Subcutaneous adipose tissue (tissue), 4 donors: Measurements from ENCODE around the gene CXCL10. TPM values are rescaled to one million over a fixed set of nuclear protein-coding genes. Genes with fewer than 3 reads are reported as not detected.

Experiments used
- total RNA-seq, 4 donors: library from RNA; depleted of rRNA; stranded (reverse); fragments of >200 nt; gene quantifications; one replicate each; pipeline ENCODE4 v1.1.0, GENCODE V29; 2016
- TF ChIP-seq, protein P1 (sequence below): fragments of 450-650 bp; IDR thresholded peaks from one replicate; pipeline ENCODE4 v1.5.1; 2016; ENCODE audit warnings: low read depth, mild to moderate bottlenecking, control low read depth, antibody characterized with exemption, moderate library complexity

The CXCL10 gene
- total RNA-seq, 4 donors from 2014 or later, result 2.6 TPM; not detected in 3

DNA sequence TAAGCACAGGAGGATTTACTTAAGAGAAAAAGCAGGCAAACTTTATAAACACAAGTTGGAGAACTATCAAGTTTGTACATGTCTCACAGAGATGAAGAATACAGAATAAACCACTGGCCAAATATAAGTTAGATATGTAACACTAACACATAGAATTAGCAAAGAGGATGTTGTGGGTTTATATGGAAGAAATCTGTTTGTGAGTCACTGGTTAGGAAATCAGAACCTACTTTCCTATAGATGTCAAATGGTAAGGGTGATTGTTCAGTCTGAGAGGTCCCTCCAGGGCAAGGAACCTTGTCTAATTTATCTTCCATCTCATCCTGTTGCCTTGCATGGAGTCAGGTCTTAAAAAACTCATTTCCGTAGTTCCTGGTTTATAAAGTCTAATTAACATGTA lies 36.5 kb upstream of the CXCL10 start:
- TF ChIP-seq, protein P1, sequence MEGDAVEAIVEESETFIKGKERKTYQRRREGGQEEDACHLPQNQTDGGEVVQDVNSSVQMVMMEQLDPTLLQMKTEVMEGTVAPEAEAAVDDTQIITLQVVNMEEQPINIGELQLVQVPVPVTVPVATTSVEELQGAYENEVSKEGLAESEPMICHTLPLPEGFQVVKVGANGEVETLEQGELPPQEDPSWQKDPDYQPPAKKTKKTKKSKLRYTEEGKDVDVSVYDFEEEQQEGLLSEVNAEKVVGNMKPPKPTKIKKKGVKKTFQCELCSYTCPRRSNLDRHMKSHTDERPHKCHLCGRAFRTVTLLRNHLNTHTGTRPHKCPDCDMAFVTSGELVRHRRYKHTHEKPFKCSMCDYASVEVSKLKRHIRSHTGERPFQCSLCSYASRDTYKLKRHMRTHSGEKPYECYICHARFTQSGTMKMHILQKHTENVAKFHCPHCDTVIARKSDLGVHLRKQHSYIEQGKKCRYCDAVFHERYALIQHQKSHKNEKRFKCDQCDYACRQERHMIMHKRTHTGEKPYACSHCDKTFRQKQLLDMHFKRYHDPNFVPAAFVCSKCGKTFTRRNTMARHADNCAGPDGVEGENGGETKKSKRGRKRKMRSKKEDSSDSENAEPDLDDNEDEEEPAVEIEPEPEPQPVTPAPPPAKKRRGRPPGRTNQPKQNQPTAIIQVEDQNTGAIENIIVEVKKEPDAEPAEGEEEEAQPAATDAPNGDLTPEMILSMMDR, result no peak

DNA sequence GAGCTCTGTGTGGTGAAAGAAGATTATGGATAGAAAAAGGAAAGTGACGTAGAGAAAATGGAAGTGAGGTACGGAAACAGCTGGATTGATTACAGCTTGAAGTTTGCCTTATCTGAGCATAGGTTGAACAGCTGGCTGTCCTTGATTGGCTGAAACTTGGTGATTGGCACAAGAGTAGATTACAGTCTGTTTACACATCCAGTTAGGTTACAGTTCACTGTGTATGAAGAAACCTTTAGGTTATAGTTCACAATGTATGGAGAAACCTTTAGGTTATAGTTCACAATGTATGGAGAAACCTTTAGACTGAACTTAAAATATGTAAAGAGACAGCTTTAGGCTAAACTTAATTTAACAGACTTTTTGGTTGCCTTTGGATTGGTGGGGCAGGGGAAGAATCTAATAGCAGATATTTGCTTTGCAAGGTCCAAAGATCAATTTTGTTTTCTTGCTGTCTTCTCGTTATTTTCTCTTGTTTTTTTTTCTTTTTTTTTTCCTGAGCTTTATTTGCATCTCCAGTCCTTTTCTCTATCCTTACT lies 35.7 kb upstream of the CXCL10 start:
- TF ChIP-seq, protein P1, result no peak

DNA sequence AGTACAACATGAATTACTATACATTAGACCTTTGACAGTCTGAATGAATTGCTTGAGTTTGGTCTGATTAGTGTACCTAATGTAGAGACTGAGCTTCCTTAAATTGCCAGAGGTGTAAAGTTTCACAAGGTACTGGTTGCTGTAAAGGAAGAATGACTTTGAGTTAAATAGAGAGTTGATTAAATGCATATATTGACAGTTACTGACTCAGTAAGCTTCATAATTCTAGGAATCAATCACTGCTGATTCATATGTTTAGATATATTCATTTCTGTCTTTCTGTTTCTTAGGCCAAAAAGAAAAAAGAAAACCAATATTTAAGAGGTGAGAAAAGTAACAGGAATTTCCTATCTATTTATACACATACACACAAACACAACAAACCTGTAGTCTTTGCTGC lies 35.0 kb upstream of the CXCL10 start:
- TF ChIP-seq, protein P1, result no peak

DNA sequence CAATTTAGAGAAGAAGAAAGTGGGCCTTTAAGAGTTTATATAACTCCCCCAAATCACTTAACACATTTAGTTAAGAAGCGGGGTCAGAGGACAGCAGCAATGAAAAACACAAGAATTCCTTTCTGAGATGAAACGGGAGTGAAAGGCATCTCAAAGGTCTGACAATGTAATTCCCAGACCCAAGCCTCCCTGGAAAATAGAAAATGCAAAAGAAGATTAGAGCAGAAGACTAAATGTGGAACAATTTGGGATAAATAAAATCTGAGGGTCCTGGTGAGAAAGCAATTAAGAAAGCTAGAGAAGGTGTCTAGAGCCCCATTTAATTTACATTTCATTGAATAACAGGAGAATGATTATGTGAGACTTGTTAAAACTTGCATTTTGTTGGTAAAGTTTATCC lies 32.1 kb upstream of the CXCL10 start:
- TF ChIP-seq, protein P1, result no peak

DNA sequence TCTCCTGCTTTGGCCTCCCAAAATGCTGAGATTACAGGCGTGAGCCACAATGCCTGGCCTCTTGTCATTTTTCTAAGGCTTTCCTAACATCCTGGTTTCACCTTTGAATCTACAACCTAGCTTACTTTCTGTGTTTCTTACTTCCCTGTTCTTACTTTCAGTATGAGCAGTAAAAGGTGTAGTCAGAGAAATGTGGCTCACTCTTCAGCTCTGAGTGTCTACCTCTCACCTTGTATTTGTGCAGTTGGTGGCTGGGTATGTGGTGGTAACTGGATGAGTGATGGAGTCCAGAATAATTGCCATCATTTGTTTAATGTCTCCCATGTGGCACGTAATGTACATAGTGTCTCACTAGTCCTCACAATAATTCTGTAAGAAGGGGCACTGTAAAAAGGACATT lies 31.7 kb upstream of the CXCL10 start:
- TF ChIP-seq, protein P1, result no peak

DNA sequence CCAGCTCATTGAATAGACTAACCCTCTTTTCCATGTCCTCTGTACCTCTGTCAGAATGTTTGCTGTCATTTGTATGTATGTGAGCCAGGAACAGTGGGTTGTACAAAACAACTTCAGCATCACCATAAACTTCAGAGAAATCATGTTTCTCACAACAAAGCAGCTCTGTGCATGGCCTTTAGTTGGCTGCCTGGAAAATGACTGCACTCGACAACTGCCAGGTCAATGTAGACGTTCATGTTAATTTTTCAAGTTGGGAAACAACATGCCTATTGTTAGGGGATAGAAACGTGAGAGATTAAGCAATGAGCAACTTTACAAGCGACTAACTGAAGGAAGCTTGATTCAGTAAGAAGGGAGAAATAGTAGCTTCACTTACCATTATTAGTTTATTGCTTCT lies 30.4 kb upstream of the CXCL10 start:
- TF ChIP-seq, protein P1, result no peak

DNA sequence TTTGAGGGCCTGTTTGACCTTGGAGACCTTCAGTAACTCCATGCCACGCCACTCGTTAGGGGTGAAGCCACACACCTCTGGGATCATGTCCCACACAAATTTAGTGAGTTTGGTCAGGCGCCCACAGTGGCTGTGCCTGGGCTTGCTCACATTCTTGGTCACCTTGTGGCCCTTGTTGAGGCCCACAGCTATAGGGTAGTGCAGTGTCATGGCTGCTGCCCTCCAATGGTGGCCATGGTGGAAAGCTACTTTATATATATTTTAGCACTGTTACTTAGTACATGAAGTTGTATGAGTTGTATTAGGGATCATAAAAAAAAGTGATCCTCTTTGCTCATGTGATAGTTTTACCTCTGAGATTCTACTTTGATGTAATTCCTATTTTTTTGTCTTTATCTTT lies 13.6 kb upstream of the CXCL10 start:
- TF ChIP-seq, protein P1, result no peak
